WTC11 (cell line): ENCODE data around the gene CEP70. TPM values are rescaled to one million over a fixed set of nuclear protein-coding genes. Genes with fewer than 3 reads are reported as not detected.
A peak's percentile ranks its signal among the peaks of the same experiment; 100 is the strongest.

Experiments used
- ATAC-seq: fragments of 200-7000 bp; cut with Tn5 transposase; 2 replicates; pipeline ENCODE4 v1.10.0; 2021; ENCODE audit warnings: mild to moderate bottlenecking, moderate library complexity
- CTCF ChIA-PET: fragments of 300-600 bp; sonication (Branson Sonifier 250); formaldehyde crosslinking; loops from one replicate; lab custom pipeline; 2021; ENCODE audit warnings: antibody characterized with exemption; lab: Charles Lee
- POLR2A ChIA-PET: fragments of 350-600 bp; sonication (Branson Sonifier 250); formaldehyde crosslinking; loops from one replicate; lab custom pipeline; 2021; ENCODE audit warnings: antibody characterized with exemption; lab: Charles Lee
- DNase-seq: peaks from one replicate; pipeline ENCODE4 v3.0.0; 2021; ENCODE audit warnings: low spot score
- H3K27ac Mint-ChIP-seq: 2 replicates; pipeline ENCODE4 v1.8.0; 2021; ENCODE audit warnings: mixed read lengths
- H3K27me3 Mint-ChIP-seq: 2 replicates; pipeline ENCODE4 v1.8.0; 2021; ENCODE audit warnings: low read depth, mild to moderate bottlenecking, moderate library complexity, mixed read lengths
- H3K36me3 Mint-ChIP-seq: 2 replicates; pipeline ENCODE4 v1.8.0; 2021; ENCODE audit warnings: mixed read lengths
- H3K4me1 Mint-ChIP-seq: 2 replicates; pipeline ENCODE4 v1.8.0; 2022; ENCODE audit warnings: mixed read lengths
- H3K4me3 Mint-ChIP-seq: 2 replicates; pipeline ENCODE4 v1.8.0; 2021; ENCODE audit warnings: mild to moderate bottlenecking, moderate library complexity, mixed read lengths
- H3K9me3 Mint-ChIP-seq: 2 replicates; pipeline ENCODE4 v1.8.0; 2021; ENCODE audit warnings: mixed read lengths
- AFF4 ChIP-seq: sonication (generic); formaldehyde crosslinking; IDR thresholded peaks from 2 replicates; pipeline ENCODE4 v1.8.1; 2023; ENCODE audit warnings: mild to moderate bottlenecking, missing genetic modification reagents, borderline replicate concordance
- AR ChIP-seq: fragments of 250-450 bp; sonication (Bioruptor Pico); IDR thresholded peaks from 2 replicates; pipeline ENCODE4 v1.9.0; 2021; ENCODE audit warnings: mild to moderate bottlenecking
- ATF6 ChIP-seq: sonication (generic); formaldehyde crosslinking; IDR thresholded peaks from 2 replicates; pipeline ENCODE4 v1.8.1; 2023; ENCODE audit warnings: mild to moderate bottlenecking, missing genetic modification reagents
- EMX1 ChIP-seq: fragments of 250-450 bp; sonication (Bioruptor Pico); IDR thresholded peaks from 2 replicates; pipeline ENCODE4 v1.8.0; 2021; ENCODE audit warnings: mild to moderate bottlenecking
- ESRRA ChIP-seq: sonication (generic); formaldehyde crosslinking; IDR thresholded peaks from 2 replicates; pipeline ENCODE4 v1.8.1; 2022; ENCODE audit warnings: mild to moderate bottlenecking, missing genetic modification reagents, borderline replicate concordance
- FOXJ3 ChIP-seq: sonication (generic); formaldehyde crosslinking; IDR thresholded peaks from 2 replicates; pipeline ENCODE4 v1.9.0; 2021; ENCODE audit warnings: missing genetic modification reagents, mild to moderate bottlenecking, borderline replicate concordance
- FOXP1 ChIP-seq: sonication (generic); formaldehyde crosslinking; IDR thresholded peaks from 2 replicates; pipeline ENCODE4 v1.8.0; 2022; ENCODE audit warnings: missing genetic modification reagents, mild to moderate bottlenecking, moderate library complexity, borderline replicate concordance
- GABPB1 ChIP-seq: sonication (generic); formaldehyde crosslinking; IDR thresholded peaks from 2 replicates; pipeline ENCODE4 v1.8.1; 2023; ENCODE audit warnings: mild to moderate bottlenecking, missing genetic modification reagents
- GRHL2 ChIP-seq: fragments of 250-450 bp; sonication (Bioruptor Pico); IDR thresholded peaks from 2 replicates; pipeline ENCODE4 v1.8.0; 2022; ENCODE audit warnings: mild to moderate bottlenecking, moderate library complexity; ENCODE audit not compliant: insufficient replicate concordance, severe bottlenecking
- HMGA2 ChIP-seq: fragments of 250-450 bp; sonication (Bioruptor Pico); IDR thresholded peaks from 2 replicates; pipeline ENCODE4 v1.4.0; 2021; ENCODE audit warnings: mild to moderate bottlenecking, moderate library complexity
- IRF2 ChIP-seq: sonication (generic); formaldehyde crosslinking; IDR thresholded peaks from 2 replicates; pipeline ENCODE4 v1.8.0; 2022; ENCODE audit warnings: low read depth, missing genetic modification reagents, borderline replicate concordance
- TEAD4 ChIP-seq: sonication (generic); formaldehyde crosslinking; IDR thresholded peaks from 2 replicates; pipeline ENCODE4 v1.8.0; 2022; ENCODE audit warnings: mild to moderate bottlenecking, missing genetic modification reagents
- ZNF121 ChIP-seq: sonication (generic); formaldehyde crosslinking; IDR thresholded peaks from 2 replicates; pipeline ENCODE4 v1.8.0; 2023; ENCODE audit warnings: missing genetic modification reagents
- total RNA-seq: library from RNA; stranded (reverse); gene quantifications from 3 replicates; pipeline ENCODE4 v1.2.3, GENCODE V29; 2021

Gene CEP70
- total RNA-seq, 1 experiment from 2014 or later = 27.2 TPM

- POLR2A ChIA-PET = interaction anchor here (0.9 to 2.0 kb wide), 3 partner anchors 321 to 341 kb away, joined by 5 to 13 read pairs (median 6); no protein-coding TSS in a partner anchor
- Mint-ChIP-seq H3K27ac (peak overlapping the region; percentile 95), H3K27me3 (no peaks in the 10 kb centered on the region), H3K36me3 (peaks cover 7% of the 10 kb centered on the region), H3K4me3 (peak overlapping the region; percentile 96), H3K9me3 (peaks cover 16% of the 10 kb centered on the region), H3K4me1 (peaks cover 21% of the 10 kb centered on the region)
- DNase-seq (no peak), ATAC-seq (no peak)
- TF ChIP-seq HMGA2 (CRISPR knock-in tag) (no peak), ZNF121 (peak; percentile 56; the same call in 1 of the 2 replicates)
- CTCF ChIA-PET = interaction anchor here (0.9 to 3.4 kb wide), 31 partner anchors 8 to 366 kb away, joined by 3 to 108 read pairs (median 5); partner anchors contain the start of genes ESYT3 and FAIM
Measured at GRCh38 chr3:138594935-138595610, 1.0 kb upstream of the CEP70 start.

- CTCF ChIA-PET = interaction anchor here (0.8 to 3.4 kb wide), 29 partner anchors 9 to 368 kb away, joined by 3 to 108 read pairs (median 4); partner anchors contain the start of genes ESYT3 and FAIM
- H3K9me3 Mint-ChIP-seq = peaks cover 10% of the 10 kb centered on the region
- H3K36me3 Mint-ChIP-seq = peaks cover 3% of the 10 kb centered on the region
- ATAC-seq (peak; percentile 5), DNase-seq (no peak)
- H3K27me3 Mint-ChIP-seq = no peaks in the 10 kb centered on the region
- peak overlapping the region; percentile 96 for H3K4me3 Mint-ChIP-seq
- POLR2A ChIA-PET = interaction anchor here (0.6 to 2.0 kb wide), 9 partner anchors 9 to 342 kb away, joined by 3 to 13 read pairs (median 4); partner anchors contain the start of gene FAIM
- no peak for TF ChIP-seq FOXJ3 (CRISPR knock-in tag)
- TF ChIP-seq TEAD4 (CRISPR knock-in tag) = no peak
- no peak for TF ChIP-seq GRHL2 (CRISPR knock-in tag)
- no peak for TF ChIP-seq ESRRA (CRISPR knock-in tag)
- no peak for TF ChIP-seq ATF6 (CRISPR knock-in tag)
- no peak for TF ChIP-seq EMX1 (CRISPR knock-in tag)
- TF ChIP-seq ZNF121 = no peak
- TF ChIP-seq AFF4 (CRISPR knock-in tag) = no peak
- TF ChIP-seq GABPB1 (CRISPR knock-in tag) = no peak
- no peak for TF ChIP-seq IRF2
- TF ChIP-seq FOXP1 (CRISPR knock-in tag) = no peak
- TF ChIP-seq AR (CRISPR knock-in tag) = no peak
- peaks cover 21% of the 10 kb centered on the region for H3K4me1 Mint-ChIP-seq
- H3K27ac Mint-ChIP-seq = peak overlapping the region; percentile 84
Measured at GRCh38 chr3:138593488-138594149, 441 bp downstream of the CEP70 start.
